CD4-positive, alpha-beta T cell treated with Interleukin-15 for 1 hour (primary cell): Measurements from ENCODE around the gene PTPRD.
A peak's percentile ranks its signal among the peaks of the same experiment; 100 is the strongest.
"Not testable (repeated sequence)": the region's sequence is repeated elsewhere in the genome, so short reads cannot be mapped to it uniquely, and the experiment has no call there.

Experiments used
- DNase-seq: peaks from one replicate; pipeline ENCODE4 v3.0.0-alpha.2; 2020

PTPRD gene

GRCh38 chr9:9949978-9950377 lies 662.8 kb downstream of the PTPRD start:
- DNase-seq: no peak

GRCh38 chr9:9949368-9949767 lies 663.4 kb downstream of the PTPRD start:
- no peak for DNase-seq

- DNase-seq: no peak
Observed at GRCh38 chr9:9945966-9946365, 666.8 kb downstream of the PTPRD start.

GRCh38 chr9:9942764-9943424 lies 669.9 kb downstream of the PTPRD start:
- DNase-seq: peak; percentile 16

GRCh38 chr9:9938432-9938831 lies 674.4 kb downstream of the PTPRD start:
- DNase-seq: no peak

- not testable (repeated sequence) for DNase-seq
Observed at GRCh38 chr9:9931464-9931863, 681.3 kb downstream of the PTPRD start.

- DNase-seq: no peak
Observed at GRCh38 chr9:9924376-9924775, 688.4 kb downstream of the PTPRD start.

- DNase-seq: no peak
Observed at GRCh38 chr9:9921805-9922204, 691.0 kb downstream of the PTPRD start.

GRCh38 chr9:9920425-9921060 lies 692.3 kb downstream of the PTPRD start:
- DNase-seq: no peak

GRCh38 chr9:9919174-9919775 lies 693.5 kb downstream of the PTPRD start:
- DNase-seq: no peak

DNA sequence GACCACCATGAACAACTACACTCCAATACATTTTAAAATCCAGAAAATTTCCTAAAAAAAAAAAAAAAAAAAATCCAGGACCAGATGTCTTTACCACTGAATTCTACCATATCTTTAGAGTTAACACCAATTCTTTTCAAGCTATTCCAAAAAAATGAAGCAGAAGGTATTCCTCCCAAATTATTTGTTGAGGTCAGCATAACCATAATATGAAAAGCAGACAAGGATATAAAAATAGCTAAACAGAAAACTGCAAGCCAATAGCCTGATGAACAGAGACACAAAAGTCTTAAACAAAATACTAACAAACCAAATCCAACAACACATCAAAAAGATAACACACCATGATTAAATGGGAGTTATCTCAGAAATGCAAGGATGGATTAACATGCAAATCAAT lies 695.4 kb downstream of the PTPRD start:
- no peak for DNase-seq

DNA sequence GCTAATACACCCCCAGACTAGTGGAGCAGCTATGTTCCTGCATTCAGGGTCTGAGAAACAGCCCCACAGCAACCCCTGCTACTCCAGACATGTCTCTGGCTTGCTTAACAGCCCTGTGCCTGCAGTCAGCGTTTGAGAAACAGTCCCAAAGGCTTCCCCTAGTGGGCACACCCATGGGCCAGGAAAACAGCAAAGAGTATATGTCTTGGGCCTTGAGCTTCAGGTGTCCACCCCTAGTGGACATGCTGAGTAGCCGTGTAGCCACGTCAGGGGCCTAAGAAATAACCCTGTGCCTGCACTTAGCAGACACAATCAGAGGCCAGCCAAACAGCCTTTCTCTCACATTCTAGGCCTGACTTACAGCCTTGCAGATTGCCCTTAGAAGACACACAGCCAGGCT lies 698.6 kb downstream of the PTPRD start:
- DNase-seq: no peak

- DNase-seq: no peak
Observed at GRCh38 chr9:9913276-9913832, 699.4 kb downstream of the PTPRD start.

GRCh38 chr9:9912459-9912858 lies 700.3 kb downstream of the PTPRD start:
- DNase-seq: no peak

DNA sequence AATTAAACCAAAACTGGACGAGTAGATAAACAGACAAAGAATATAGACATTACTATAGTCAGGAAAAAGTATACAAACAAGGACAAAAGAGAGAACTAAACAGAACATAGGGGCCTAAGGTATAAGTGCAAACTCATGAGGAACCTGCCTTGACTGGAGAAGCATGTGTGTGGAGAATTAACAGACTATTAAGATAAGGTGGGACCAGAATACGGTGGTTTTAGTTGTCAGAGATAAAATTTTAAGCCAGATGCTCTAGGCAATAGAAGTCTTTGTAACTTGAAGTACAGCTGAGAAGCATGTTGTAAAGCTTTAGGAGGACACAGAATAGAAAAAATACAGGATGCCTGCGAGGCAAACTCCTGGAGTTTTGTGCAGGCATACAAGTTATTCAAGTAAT lies 707.1 kb downstream of the PTPRD start:
- DNase-seq: no peak

DNA sequence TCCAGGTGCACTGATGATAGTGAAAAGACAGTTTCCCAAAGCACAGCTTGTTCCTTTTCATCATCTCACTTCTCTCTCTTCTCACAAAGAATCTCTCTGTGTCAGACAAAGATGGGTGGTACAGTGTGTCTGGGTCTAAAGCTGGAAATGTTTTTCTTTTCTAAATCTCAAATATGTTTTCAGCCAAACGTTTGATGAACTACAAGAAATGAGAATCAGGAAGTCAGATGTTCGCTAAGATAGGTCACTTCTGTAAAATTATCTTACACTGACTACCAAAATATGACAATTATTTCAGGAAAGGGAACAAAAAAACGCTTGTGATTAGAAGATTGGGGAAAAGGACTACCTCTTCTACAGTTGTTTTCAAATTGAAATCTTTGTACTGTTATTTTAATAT lies 708.8 kb downstream of the PTPRD start:
- no peak for DNase-seq

- DNase-seq: no peak
Observed at GRCh38 chr9:9901624-9902023, 711.2 kb downstream of the PTPRD start.

DNA sequence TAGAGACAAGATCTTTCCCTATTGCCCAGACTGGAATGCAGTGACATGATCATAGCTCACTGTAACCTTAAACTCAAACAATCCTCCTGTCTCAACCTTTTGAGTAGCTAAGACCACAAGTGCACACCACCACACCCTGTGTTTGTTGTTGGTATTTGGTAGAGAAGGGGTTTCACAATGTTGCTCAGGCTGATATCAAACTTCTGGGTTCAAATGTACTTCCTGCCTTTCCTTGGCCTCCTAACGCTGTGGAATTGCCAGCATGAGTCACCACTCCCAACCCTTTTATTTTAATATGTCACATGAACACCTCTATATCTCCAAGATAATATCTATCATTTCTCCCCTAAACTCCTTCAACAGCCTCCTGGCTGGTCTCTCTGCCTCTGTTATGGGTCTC lies 719.0 kb downstream of the PTPRD start:
- DNase-seq: no peak

- DNase-seq: no peak
Observed at GRCh38 chr9:9892217-9892616, 720.6 kb downstream of the PTPRD start.

GRCh38 chr9:9881692-9882091 lies 731.1 kb downstream of the PTPRD start:
- DNase-seq: no peak

- DNase-seq: no peak
Observed at GRCh38 chr9:9874270-9874669, 738.5 kb downstream of the PTPRD start.

GRCh38 chr9:9862235-9862810 lies 750.5 kb downstream of the PTPRD start:
- DNase-seq: no peak

DNA sequence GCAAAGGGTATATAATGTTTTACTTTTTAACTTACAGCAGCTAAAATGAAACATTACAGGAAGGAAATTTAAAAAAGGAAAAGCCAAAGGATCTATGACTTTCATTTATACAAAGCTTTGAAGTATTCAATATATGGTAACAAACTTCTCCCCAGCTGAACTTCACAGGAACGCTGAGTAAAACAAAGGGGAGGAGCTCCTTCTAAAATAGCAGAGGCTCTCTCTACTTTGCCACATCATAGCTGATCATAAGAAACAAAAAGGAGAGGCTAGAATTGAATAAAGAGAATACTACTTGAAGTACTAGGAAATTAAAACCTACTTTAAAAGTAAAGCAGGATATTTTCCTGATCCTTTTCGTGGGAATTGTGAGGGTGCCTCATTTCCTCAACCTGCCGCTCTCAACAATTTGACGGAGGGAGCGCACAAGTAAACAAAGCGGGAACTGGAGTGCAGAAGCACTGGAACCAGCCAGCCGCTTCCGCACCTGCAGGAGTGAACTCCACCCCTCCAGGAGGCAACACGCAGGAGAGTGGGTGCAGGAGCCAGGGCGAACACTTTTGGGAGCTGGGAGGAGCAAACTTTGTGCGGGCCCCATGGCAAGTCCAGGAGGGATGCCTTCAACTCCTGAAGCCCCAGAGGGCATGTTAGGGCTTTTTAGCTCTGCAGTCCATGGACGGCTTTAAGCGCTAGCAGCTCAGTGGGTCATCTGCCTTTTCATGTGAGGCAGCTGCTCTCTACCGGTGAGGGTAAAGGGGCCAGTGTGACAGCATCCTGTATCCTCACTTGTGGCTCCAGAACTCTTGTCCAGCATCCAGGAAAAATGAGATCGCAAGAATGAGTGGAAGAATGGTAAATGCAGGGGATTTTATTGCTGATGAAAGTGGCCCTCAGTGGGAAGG lies 757.4 kb downstream of the PTPRD start:
- DNase-seq: no peak
